HEK293 (cell line): ENCODE results near the gene KCNQ4.
A peak's percentile ranks its signal among the peaks of the same experiment; 100 is the strongest.

Source experiments
- CTCF ChIA-PET: fragments of 350-600 bp; formaldehyde crosslinking; extraction: SDS; loops from one replicate; lab custom pipeline; 2021; ENCODE audit warnings: antibody characterized with exemption; lab: Yijun Ruan, JAX
- POLR2A ChIA-PET: fragments of 300-600 bp; formaldehyde crosslinking; extraction: SDS; loops from one replicate; lab custom pipeline; 2020; ENCODE audit warnings: antibody characterized with exemption, inconsistent platforms; lab: Yijun Ruan, JAX
- H3K27ac ChIP-seq: fragments of 200-500 bp; sonication (Bioruptor generic); 2 replicates; pipeline ENCODE4 v1.5.1; 2014; ENCODE audit warnings: low read depth, low read length, control low read depth, inconsistent platforms; ENCODE audit errors: extremely low read depth
- H3K36me3 ChIP-seq, 2 experiments: fragments of 200-500 bp in 1 of 2; sonication (Bioruptor generic) in 1 of 2; 1 replicate in 1 of 2; 2 replicates in 1 of 2; pipeline ENCODE4 v1.5.1; 2014 to 2017; ENCODE audit warnings: inconsistent platforms in 2 of 2, low read length in 2 of 2; ENCODE audit not compliant: control insufficient read depth in 2 of 2, insufficient read depth in 1 of 2
- H3K4me1 ChIP-seq: fragments of 200-500 bp; sonication (Bioruptor generic); 2 replicates; pipeline ENCODE4 v1.5.1; 2014; ENCODE audit warnings: mild to moderate bottlenecking, low read length, inconsistent platforms; ENCODE audit not compliant: control insufficient read depth, insufficient read depth
- H3K4me3 ChIP-seq: 2 replicates; pipeline ENCODE4 v1.5.1; 2011; ENCODE audit warnings: low read depth, mild to moderate bottlenecking, control low read depth, low read length, moderate library complexity
- H3K9me3 ChIP-seq: fragments of 200-500 bp; sonication (Bioruptor generic); 2 replicates; pipeline ENCODE4 v1.5.1; 2014; ENCODE audit warnings: low read depth, low read length, inconsistent platforms; ENCODE audit not compliant: control insufficient read depth, insufficient read depth
- BCL11B ChIP-seq: fragments of 450-650 bp; formaldehyde crosslinking; IDR thresholded peaks from 2 replicates; pipeline ENCODE4 v1.5.1; 2016; ENCODE audit warnings: low read depth, missing biosample characterization, missing genetic modification characterization
- GLI4 ChIP-seq: fragments of 450-650 bp; formaldehyde crosslinking; IDR thresholded peaks from 2 replicates; pipeline ENCODE4 v1.5.1; 2016; ENCODE audit warnings: missing biosample characterization, missing genetic modification characterization
- GLIS2 ChIP-seq: fragments of 450-650 bp; formaldehyde crosslinking; IDR thresholded peaks from 2 replicates; pipeline ENCODE4 v1.5.1; 2016; ENCODE audit warnings: missing biosample characterization, missing genetic modification characterization
- HOXD13 ChIP-seq: sonication (generic); formaldehyde crosslinking; IDR thresholded peaks from 2 replicates; pipeline ENCODE4 v1.8.0; 2022; ENCODE audit warnings: missing genetic modification reagents, borderline replicate concordance
- KLF8 ChIP-seq: fragments of 450-650 bp; formaldehyde crosslinking; IDR thresholded peaks from 2 replicates; pipeline ENCODE4 v1.5.1; 2016; ENCODE audit warnings: missing biosample characterization, missing genetic modification characterization
- KLF9 ChIP-seq: fragments of 450-650 bp; formaldehyde crosslinking; IDR thresholded peaks from 2 replicates; pipeline ENCODE4 v1.5.1; 2016; ENCODE audit warnings: missing biosample characterization, missing genetic modification characterization, low read depth
- SP2 ChIP-seq: fragments of 450-650 bp; formaldehyde crosslinking; IDR thresholded peaks from 2 replicates; pipeline ENCODE4 v1.5.1; 2016; ENCODE audit warnings: missing biosample characterization, missing genetic modification characterization
- SP3 ChIP-seq: fragments of 450-650 bp; formaldehyde crosslinking; IDR thresholded peaks from 2 replicates; pipeline ENCODE4 v1.5.1; 2016; ENCODE audit warnings: missing biosample characterization, missing genetic modification characterization
- ZNF114 ChIP-seq: fragments of 450-650 bp; formaldehyde crosslinking; IDR thresholded peaks from 2 replicates; pipeline ENCODE4 v1.5.0; 2017; ENCODE audit warnings: missing biosample characterization, missing genetic modification characterization
- ZNF121 ChIP-seq: fragments of 450-650 bp; formaldehyde crosslinking; IDR thresholded peaks from 2 replicates; pipeline ENCODE4 v1.5.1; 2016; ENCODE audit warnings: missing biosample characterization, missing genetic modification characterization
- ZNF248 ChIP-seq: fragments of 450-650 bp; formaldehyde crosslinking; IDR thresholded peaks from 2 replicates; pipeline ENCODE4 v1.5.1; 2017; ENCODE audit warnings: missing biosample characterization, missing genetic modification characterization
- ZNF274 ChIP-seq, 2 experiments: fragments of 200-500 bp in 1 of 2; fragments of 450-650 bp in 1 of 2; sonication (Bioruptor generic) in 1 of 2; formaldehyde crosslinking in 1 of 2; IDR thresholded peaks; 2 replicates each; pipeline versions ENCODE4 v1.5.1 to v1.6.1; 2014 to 2016; ENCODE audit warnings: borderline replicate concordance in 1 of 2, inconsistent platforms in 1 of 2, low read length in 1 of 2, missing biosample characterization in 1 of 2, missing genetic modification characterization in 1 of 2
- ZNF37A ChIP-seq: fragments of 450-650 bp; IDR thresholded peaks from 2 replicates; pipeline ENCODE4 v1.5.1; 2018; ENCODE audit warnings: missing biosample characterization, missing genetic modification characterization
- ZNF404 ChIP-seq: fragments of 450-650 bp; formaldehyde crosslinking; IDR thresholded peaks from 2 replicates; pipeline ENCODE4 v1.5.1; 2017; ENCODE audit warnings: missing biosample characterization, missing genetic modification characterization
- ZNF423 ChIP-seq: fragments of 450-650 bp; formaldehyde crosslinking; IDR thresholded peaks from 2 replicates; pipeline ENCODE4 v1.5.1; 2016; ENCODE audit warnings: missing biosample characterization, missing genetic modification characterization
- ZNF433 ChIP-seq: fragments of 450-650 bp; formaldehyde crosslinking; IDR thresholded peaks from 2 replicates; pipeline ENCODE4 v1.5.1; 2016; ENCODE audit warnings: missing biosample characterization, missing genetic modification characterization, low read depth
- ZNF558 ChIP-seq: fragments of 450-650 bp; formaldehyde crosslinking; IDR thresholded peaks from 2 replicates; pipeline ENCODE4 v1.5.1; 2016; ENCODE audit warnings: missing biosample characterization, missing genetic modification characterization
- ZNF610 ChIP-seq: fragments of 450-650 bp; formaldehyde crosslinking; IDR thresholded peaks from 2 replicates; pipeline ENCODE4 v1.5.1; 2016; ENCODE audit warnings: missing biosample characterization, missing genetic modification characterization, borderline replicate concordance
- ZNF623 ChIP-seq: fragments of 450-650 bp; formaldehyde crosslinking; IDR thresholded peaks from 2 replicates; pipeline ENCODE4 v1.5.1; 2016; ENCODE audit warnings: missing biosample characterization, missing genetic modification characterization
- ZNF624 ChIP-seq: fragments of 450-650 bp; formaldehyde crosslinking; IDR thresholded peaks from 2 replicates; pipeline ENCODE4 v1.5.1; 2017; ENCODE audit warnings: missing biosample characterization, missing genetic modification characterization
- ZNF654 ChIP-seq: fragments of 450-650 bp; formaldehyde crosslinking; IDR thresholded peaks from 2 replicates; pipeline ENCODE4 v1.5.1; 2016; ENCODE audit warnings: low read depth, missing biosample characterization, missing genetic modification characterization
- ZNF747 ChIP-seq: fragments of 450-650 bp; formaldehyde crosslinking; IDR thresholded peaks from 2 replicates; pipeline ENCODE4 v1.5.1; 2016; ENCODE audit warnings: missing biosample characterization, missing genetic modification characterization
- ZNF76 ChIP-seq: fragments of 450-650 bp; formaldehyde crosslinking; IDR thresholded peaks from 2 replicates; pipeline ENCODE4; 2016; ENCODE audit warnings: low read depth, missing biosample characterization, missing genetic modification characterization, borderline replicate concordance
- TF ChIP-seq, protein P1 (sequence below): fragments of 450-650 bp; formaldehyde crosslinking; IDR thresholded peaks from 2 replicates; pipeline ENCODE4 v1.5.1; 2016; ENCODE audit warnings: missing biosample characterization, missing genetic modification characterization
- TF ChIP-seq, protein P2 (sequence below): fragments of 450-650 bp; formaldehyde crosslinking; IDR thresholded peaks from 2 replicates; pipeline ENCODE4 v1.5.1; 2016; ENCODE audit warnings: missing biosample characterization, missing genetic modification characterization
- TF ChIP-seq, protein P3 (sequence below): fragments of 450-650 bp; formaldehyde crosslinking; IDR thresholded peaks from 2 replicates; pipeline ENCODE4 v1.5.1; 2016; ENCODE audit warnings: missing biosample characterization, missing genetic modification characterization
- TF ChIP-seq, protein P4 (sequence below): fragments of 450-650 bp; formaldehyde crosslinking; IDR thresholded peaks from 2 replicates; pipeline ENCODE4 v1.5.1; 2016; ENCODE audit warnings: missing biosample characterization, missing genetic modification characterization

Gene KCNQ4

DNA sequence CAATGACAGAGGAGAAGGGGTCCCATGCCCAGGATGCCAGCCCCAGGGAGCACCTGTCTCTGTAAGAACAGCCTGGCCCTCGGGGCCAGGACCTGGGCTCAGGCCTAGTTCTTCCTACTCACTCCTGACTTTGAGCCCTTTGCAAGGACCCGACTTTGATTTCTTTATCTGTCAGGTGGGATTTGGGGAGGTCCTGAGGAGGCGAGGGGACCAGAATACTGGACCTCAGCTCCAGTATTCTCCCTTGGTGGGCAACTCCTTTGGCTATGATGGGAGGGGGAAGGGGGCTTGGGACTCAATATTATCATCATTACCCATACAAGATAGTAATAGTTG, 18.1 kb downstream of the KCNQ4 start:
- TF ChIP-seq ZNF624 (tag by site-specific recombination) (no peak), ZNF114 (tag by site-specific recombination) (no peak), ZNF37A (tag by site-specific recombination) (no peak), ZNF423 (tag by site-specific recombination) (no peak), ZNF623 (tag by site-specific recombination) (no peak), ZNF248 (tag by site-specific recombination) (no peak), ZNF121 (no peak), ZNF76 (no peak), ZNF558 (tag by site-specific recombination) (no peak), ZNF747 (tag by site-specific recombination) (no peak), ZNF654 (tag by site-specific recombination) (no peak), GLI4 (tag by site-specific recombination) (no peak), BCL11B (no peak)
- TF ChIP-seq, protein P1, sequence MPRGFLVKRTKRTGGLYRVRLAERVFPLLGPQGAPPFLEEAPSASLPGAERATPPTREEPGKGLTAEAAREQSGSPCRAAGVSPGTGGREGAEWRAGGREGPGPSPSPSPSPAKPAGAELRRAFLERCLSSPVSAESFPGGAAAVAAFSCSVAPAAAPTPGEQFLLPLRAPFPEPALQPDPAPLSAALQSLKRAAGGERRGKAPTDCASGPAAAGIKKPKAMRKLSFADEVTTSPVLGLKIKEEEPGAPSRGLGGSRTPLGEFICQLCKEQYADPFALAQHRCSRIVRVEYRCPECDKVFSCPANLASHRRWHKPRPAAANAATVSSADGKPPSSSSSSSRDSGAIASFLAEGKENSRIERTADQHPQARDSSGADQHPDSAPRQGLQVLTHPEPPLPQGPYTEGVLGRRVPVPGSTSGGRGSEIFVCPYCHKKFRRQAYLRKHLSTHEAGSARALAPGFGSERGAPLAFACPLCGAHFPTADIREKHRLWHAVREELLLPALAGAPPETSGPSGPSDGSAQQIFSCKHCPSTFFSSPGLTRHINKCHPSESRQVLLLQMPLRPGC (tag by site-specific recombination), result no peak
- TF ChIP-seq, protein P2, sequence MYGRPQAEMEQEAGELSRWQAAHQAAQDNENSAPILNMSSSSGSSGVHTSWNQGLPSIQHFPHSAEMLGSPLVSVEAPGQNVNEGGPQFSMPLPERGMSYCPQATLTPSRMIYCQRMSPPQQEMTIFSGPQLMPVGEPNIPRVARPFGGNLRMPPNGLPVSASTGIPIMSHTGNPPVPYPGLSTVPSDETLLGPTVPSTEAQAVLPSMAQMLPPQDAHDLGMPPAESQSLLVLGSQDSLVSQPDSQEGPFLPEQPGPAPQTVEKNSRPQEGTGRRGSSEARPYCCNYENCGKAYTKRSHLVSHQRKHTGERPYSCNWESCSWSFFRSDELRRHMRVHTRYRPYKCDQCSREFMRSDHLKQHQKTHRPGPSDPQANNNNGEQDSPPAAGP, result no peak
- TF ChIP-seq, all 188 proteins: peak for 0
- Histone ChIP-seq H3K9me3 (no peaks in the 10 kb centered on the region), H3K27ac (no peak overlapping the region), H3K4me3 (no peak overlapping the region), H3K36me3 (no peaks in the 10 kb centered on the region), H3K4me1 (no peaks in the 10 kb centered on the region)
- ChIA-PET POLR2A (no interaction called here), CTCF (no interaction called here)

DNA sequence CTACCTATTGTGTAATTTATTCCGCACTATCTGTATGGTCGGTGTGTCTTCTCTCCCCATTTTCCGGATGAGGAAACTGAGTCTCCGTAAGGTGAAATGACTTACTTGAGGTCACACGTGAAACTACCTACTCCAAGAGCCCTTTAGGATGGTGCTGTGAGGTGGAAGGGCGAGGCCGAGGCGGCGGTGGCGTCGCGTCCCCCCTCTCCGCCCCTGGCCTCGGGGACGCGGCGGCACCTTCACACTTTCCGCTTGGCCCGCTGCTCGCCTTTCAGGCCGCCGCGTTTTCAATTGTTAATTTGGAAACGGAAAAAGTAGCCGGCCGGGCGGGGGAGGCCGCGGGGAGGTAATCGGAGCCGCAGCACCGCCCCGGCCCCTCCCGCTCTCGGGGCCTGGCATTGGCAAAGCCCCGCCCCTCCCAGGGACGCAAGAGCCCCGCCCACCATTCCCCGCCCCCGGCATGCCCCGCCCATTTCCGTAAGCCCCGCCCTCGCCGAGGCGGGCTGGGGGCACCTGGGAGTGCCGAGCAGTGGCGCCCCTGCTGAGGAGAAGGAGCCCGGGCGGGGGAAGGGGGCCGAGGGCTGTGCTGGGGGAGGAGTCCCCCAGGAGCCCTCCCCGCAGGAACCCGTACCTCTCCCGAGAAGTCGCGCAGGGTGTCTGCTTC, 18.6 kb downstream of the KCNQ4 start:
- Histone ChIP-seq H3K36me3 (no peaks in the 10 kb centered on the region), H3K4me1 (no peaks in the 10 kb centered on the region), H3K4me3 (no peak overlapping the region), H3K27ac (no peak overlapping the region), H3K9me3 (no peaks in the 10 kb centered on the region)
- POLR2A ChIA-PET, result no interaction called here
- CTCF ChIA-PET, result no interaction called here
- TF ChIP-seq ZNF433 (tag by site-specific recombination), result no peak
- TF ChIP-seq KLF8 (tag by site-specific recombination), result no peak; the same call in 1 of the 2 replicates
- peak; percentile 51; the same call in 1 of the 2 replicates for TF ChIP-seq SP3 (tag by site-specific recombination)
- TF ChIP-seq GLIS2, result peak; percentile 39; the same call in 1 of the 2 replicates
- no peak for TF ChIP-seq HOXD13 (CRISPR knock-in tag)
- TF ChIP-seq, protein P3, sequence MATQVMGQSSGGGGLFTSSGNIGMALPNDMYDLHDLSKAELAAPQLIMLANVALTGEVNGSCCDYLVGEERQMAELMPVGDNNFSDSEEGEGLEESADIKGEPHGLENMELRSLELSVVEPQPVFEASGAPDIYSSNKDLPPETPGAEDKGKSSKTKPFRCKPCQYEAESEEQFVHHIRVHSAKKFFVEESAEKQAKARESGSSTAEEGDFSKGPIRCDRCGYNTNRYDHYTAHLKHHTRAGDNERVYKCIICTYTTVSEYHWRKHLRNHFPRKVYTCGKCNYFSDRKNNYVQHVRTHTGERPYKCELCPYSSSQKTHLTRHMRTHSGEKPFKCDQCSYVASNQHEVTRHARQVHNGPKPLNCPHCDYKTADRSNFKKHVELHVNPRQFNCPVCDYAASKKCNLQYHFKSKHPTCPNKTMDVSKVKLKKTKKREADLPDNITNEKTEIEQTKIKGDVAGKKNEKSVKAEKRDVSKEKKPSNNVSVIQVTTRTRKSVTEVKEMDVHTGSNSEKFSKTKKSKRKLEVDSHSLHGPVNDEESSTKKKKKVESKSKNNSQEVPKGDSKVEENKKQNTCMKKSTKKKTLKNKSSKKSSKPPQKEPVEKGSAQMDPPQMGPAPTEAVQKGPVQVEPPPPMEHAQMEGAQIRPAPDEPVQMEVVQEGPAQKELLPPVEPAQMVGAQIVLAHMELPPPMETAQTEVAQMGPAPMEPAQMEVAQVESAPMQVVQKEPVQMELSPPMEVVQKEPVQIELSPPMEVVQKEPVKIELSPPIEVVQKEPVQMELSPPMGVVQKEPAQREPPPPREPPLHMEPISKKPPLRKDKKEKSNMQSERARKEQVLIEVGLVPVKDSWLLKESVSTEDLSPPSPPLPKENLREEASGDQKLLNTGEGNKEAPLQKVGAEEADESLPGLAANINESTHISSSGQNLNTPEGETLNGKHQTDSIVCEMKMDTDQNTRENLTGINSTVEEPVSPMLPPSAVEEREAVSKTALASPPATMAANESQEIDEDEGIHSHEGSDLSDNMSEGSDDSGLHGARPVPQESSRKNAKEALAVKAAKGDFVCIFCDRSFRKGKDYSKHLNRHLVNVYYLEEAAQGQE (tag by site-specific recombination), result no peak
- TF ChIP-seq KLF9 (tag by site-specific recombination), result peak; percentile 58
- TF ChIP-seq SP2 (tag by site-specific recombination), result peak; percentile 74
- TF ChIP-seq ZNF274 (IDR thresholded peaks at IDR 0.05; ENCODE audit: low read length), result no peak
- TF ChIP-seq ZNF274 (tag by site-specific recombination; IDR thresholded peaks at IDR 0.05; ENCODE audit: borderline replicate concordance), result no peak
- TF ChIP-seq ZNF610 (tag by site-specific recombination), result no peak
- no peak for TF ChIP-seq ZNF404 (tag by site-specific recombination)
- TF ChIP-seq, protein P4, sequence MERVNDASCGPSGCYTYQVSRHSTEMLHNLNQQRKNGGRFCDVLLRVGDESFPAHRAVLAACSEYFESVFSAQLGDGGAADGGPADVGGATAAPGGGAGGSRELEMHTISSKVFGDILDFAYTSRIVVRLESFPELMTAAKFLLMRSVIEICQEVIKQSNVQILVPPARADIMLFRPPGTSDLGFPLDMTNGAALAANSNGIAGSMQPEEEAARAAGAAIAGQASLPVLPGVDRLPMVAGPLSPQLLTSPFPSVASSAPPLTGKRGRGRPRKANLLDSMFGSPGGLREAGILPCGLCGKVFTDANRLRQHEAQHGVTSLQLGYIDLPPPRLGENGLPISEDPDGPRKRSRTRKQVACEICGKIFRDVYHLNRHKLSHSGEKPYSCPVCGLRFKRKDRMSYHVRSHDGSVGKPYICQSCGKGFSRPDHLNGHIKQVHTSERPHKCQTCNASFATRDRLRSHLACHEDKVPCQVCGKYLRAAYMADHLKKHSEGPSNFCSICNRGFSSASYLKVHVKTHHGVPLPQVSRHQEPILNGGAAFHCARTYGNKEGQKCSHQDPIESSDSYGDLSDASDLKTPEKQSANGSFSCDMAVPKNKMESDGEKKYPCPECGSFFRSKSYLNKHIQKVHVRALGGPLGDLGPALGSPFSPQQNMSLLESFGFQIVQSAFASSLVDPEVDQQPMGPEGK (tag by site-specific recombination), result 0 out of 2 replicates have a peak, but pooled peaks have one; percentile 37
